ENCODE data around the gene ZIC4. TPM values are rescaled to one million over a fixed set of nuclear protein-coding genes. Genes with fewer than 3 reads are reported as not detected.

ZIC4 gene
- total and polyA plus RNA-seq, 2 of the 8 experiments (the other 6 are each of a cell fraction or from before 2014, with no cell fraction given): 0.03 to 0.13 TPM

DNA sequence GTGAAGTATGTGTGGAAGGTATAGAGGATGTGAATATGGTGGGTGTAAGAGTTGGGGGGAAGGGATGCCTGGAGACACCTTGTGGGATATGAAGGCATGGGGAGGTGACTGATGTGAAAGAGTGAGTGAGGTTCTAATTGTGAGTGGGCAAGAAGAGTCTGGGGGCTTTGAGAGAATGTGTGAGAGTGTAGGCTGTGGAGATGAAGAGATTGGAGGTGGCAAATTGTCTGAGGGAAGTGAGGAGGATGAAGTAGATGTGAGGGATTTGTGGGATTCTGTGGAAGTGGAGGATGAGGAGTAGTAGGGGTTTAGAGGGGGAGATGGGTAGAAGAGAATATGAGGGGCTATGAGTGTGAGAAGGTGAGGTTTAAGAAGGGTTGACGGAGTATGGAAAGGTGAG is 41.6 kb downstream of the ZIC4 start:
- Histone ChIP-seq H3K79me1 (ENCODE audit: low read depth, low read length) (no peaks in the 10 kb centered on the region), H3K4me1 (replicated peaks in 1 of 4; ENCODE audit: control insufficient read depth in 3 of 4, insufficient read depth in 4 of 4, low read length in 3 of 4) (peaks cover 4 to 15% (median 10%) of the 10 kb centered on the region in 4 experiments), H4K5ac (ENCODE audit: insufficient read length, low read depth, low read length) (no peak overlapping the region), H2AK5ac (ENCODE audit: low read depth, low read length) (no peak overlapping the region), H4K20me1 (replicated peaks in 1 of 2; ENCODE audit: control insufficient read depth in 1 of 2, insufficient read depth in 2 of 2, low read length in 2 of 2) (peaks cover 2 to 4% of the 10 kb centered on the region in 2 experiments), H2BK5ac (ENCODE audit: low read depth, low read length) (no peak overlapping the region), H2BK15ac (ENCODE audit: low read length) (peak overlapping the region; percentile 9; the same call in 1 of the 2 replicates), H3K36me3 (ENCODE audit: control insufficient read depth in 2 of 4, insufficient read depth in 4 of 4, low read length in 3 of 4) (peaks cover 0 to 2% (median 0%) of the 10 kb centered on the region in 4 experiments; a peak in 1 of 8 replicates), H3K79me2 (ENCODE audit: control insufficient read depth in 1 of 2, insufficient read depth in 2 of 2, low read length in 2 of 2) (no peaks in the 10 kb centered on the region), H4K91ac (replicated peaks; ENCODE audit: insufficient read length, low read length) (no peak overlapping the region), H3K27me3 (replicated peaks in 1 of 4; ENCODE audit: control insufficient read depth in 3 of 4, extremely low read depth in 1 of 4, insufficient read depth in 3 of 4, low read length in 3 of 4) (peaks cover 42 to 75% (median 67%) of the 10 kb centered on the region in 4 experiments), H2BK20ac (ENCODE audit: low read length) (no peak overlapping the region), H3K18ac (ENCODE audit: extremely low read depth, low read length) (no peak overlapping the region), H2BK120ac (replicated peaks; ENCODE audit: low read depth, low read length) (no peak overlapping the region), H3K4me3 (ENCODE audit: extremely low read depth in 1 of 4, insufficient read depth in 2 of 4, low read depth in 3 of 4, low read length in 4 of 4) (no peak overlapping the region), H3K23ac (ENCODE audit: insufficient read length) (no peak overlapping the region), H3K27ac (ENCODE audit: low read depth, low read length) (no peak overlapping the region), H3K23me2 (ENCODE audit: low read depth, low read length) (peaks cover 3% of the 10 kb centered on the region; the same call in 1 of the 2 replicates), H4K8ac (ENCODE audit: extremely low read depth, insufficient read depth, low read length) (no peak overlapping the region), H2AFZ (ENCODE audit: low read length) (no peak overlapping the region), H3K9ac (replicated peaks in 1 of 4; ENCODE audit: extremely low read depth in 1 of 4, low read depth in 3 of 4, low read length in 3 of 4) (no peak overlapping the region), H3K56ac (replicated peaks; ENCODE audit: insufficient read length, low read depth, low read length) (no peak overlapping the region), H3K4ac (replicated peaks; ENCODE audit: insufficient read length, low read depth, low read length) (no peak overlapping the region), H3K4me2 (ENCODE audit: insufficient read depth in 1 of 2, low read depth in 2 of 2, low read length in 2 of 2) (no peak overlapping the region), H2BK12ac (ENCODE audit: low read depth, low read length) (0 out of 2 replicates have a peak overlapping the region, but pooled peaks have one; percentile 12), H3K9me3 (ENCODE audit: insufficient read depth in 2 of 2, low read depth in 1 of 2, low read length in 1 of 2) (no peaks in the 10 kb centered on the region), H3K14ac (ENCODE audit: insufficient read length) (no peak overlapping the region)
- 86 to 100% methylated on average over 1 of the region's 1 CpG for WGBS, 2 experiments (ENCODE audit: extremely low coverage in 1 of 2, insufficient coverage in 1 of 2, insufficient read length in 1 of 2, insufficient replicate concordance in 2 of 2, low coverage in 1 of 2, low lambda C conversion rate in 2 of 2, missing lambda C conversion rate in 1 of 2)
- ChIA-PET CTCF (ENCODE audit: partially characterized antibody) (interaction anchor here (0.7 to 1.7 kb wide), 5 partner anchors 13 to 50 kb away, joined by 3 to 4 read pairs (median 3); no protein-coding TSS in a partner anchor), POLR2A (ENCODE audit: partially characterized antibody) (no interaction called here)
- DNase-seq (ENCODE audit: low read depth in 1 of 2, low spot score in 2 of 2): no peak
- no peak for TF ChIP-seq TAF7 (optimal IDR thresholded peaks at IDR 0.05; ENCODE audit: borderline replicate concordance, low read depth, low read length)
- TF ChIP-seq RFX5 (IDR thresholded peaks at IDR 0.05; ENCODE audit: borderline replicate concordance, low read depth, low read length): no peak
- TF ChIP-seq, protein P1, sequence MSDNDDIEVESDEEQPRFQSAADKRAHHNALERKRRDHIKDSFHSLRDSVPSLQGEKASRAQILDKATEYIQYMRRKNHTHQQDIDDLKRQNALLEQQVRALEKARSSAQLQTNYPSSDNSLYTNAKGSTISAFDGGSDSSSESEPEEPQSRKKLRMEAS (IDR thresholded peaks at IDR 0.05): no peak
- TF ChIP-seq TCF12 (IDR thresholded peaks at IDR 0.05; ENCODE audit: low read depth, low read length): no peak
- TF ChIP-seq TAF1 (IDR thresholded peaks at IDR 0.05; ENCODE audit: low read depth, low read length): no peak
- TF ChIP-seq CBX8 (IDR thresholded peaks at IDR 0.05; ENCODE audit: borderline replicate concordance, low read depth, low read length): no peak
- TF ChIP-seq FOSL1 (IDR thresholded peaks at IDR 0.05; ENCODE audit: insufficient read depth, low read depth, low read length): no peak
- TF ChIP-seq SIX5 (IDR thresholded peaks at IDR 0.05; ENCODE audit: low read depth, low read length): no peak
- no peak for TF ChIP-seq RXRA (IDR thresholded peaks at IDR 0.05; ENCODE audit: insufficient read depth, low read depth, low read length)
- no peak for TF ChIP-seq SRF (IDR thresholded peaks at IDR 0.05; ENCODE audit: low read depth, low read length)
- TF ChIP-seq JUND (IDR thresholded peaks at IDR 0.05; ENCODE audit: low read length): no peak
- no peak for TF ChIP-seq POU5F1 (IDR thresholded peaks at IDR 0.05; ENCODE audit: low read depth, low read length)
- TF ChIP-seq CHD2 (IDR thresholded peaks at IDR 0.05; ENCODE audit: low read length): no peak
- no peak for FAIRE-seq

All from H1 (cell line).